Activated T-helper 1 cell treated with anti-CD3 and anti-CD28 coated beads, Interleukin-2, amount 50 U/mL, for 16 hours (primary cell): ENCODE results near the gene CDKN2AIPNL.
A peak's percentile ranks its signal among the peaks of the same experiment; 100 is the strongest.

ENCODE experiments used
- DNase-seq, 2 donors: peaks; one replicate each; pipeline ENCODE4 v3.0.0-alpha.2; 2020; ENCODE audit warnings: low read depth in 1 of 2, low spot score in 1 of 2

CDKN2AIPNL gene, protein sequence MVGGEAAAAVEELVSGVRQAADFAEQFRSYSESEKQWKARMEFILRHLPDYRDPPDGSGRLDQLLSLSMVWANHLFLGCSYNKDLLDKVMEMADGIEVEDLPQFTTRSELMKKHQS

DNA sequence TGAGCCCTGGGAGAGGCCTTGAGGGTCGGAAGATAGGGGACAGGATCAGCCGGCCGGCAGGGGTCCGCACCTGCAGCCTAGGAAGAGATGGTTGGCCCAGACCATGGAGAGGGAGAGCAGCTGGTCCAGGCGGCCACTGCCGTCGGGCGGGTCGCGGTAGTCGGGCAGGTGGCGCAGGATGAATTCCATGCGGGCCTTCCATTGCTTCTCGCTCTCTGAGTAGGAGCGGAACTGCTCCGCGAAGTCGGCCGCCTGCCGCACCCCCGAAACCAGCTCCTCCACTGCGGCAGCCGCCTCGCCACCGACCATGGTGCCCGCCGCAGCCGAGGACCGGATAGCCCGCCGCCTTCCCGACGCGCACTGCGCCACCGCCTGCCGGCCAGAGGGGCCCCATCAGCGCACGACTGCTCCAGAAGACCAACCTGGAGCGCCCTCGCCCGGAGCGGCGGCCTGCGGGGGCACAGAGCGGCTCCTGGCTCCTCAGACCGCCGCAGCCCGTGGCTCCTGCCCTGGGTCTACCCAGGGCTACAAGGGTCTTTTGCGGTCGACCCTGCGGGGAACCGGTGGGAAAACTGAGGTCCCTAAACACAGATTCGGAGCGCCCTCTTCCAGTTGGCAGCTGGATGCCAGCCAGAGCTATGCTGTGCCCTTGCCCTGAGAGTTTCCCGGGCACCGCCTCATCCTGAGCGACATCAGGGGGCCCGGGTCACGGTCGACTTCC, at the start of gene CDKN2AIPNL:
CDKN2AIPNL (minus strand) TSS at position 336 of the 721 bp plus-strand sequence; CDS start at position 309, 27 bp downstream.
- DNase-seq, result peak; percentile 83 to 85

DNA sequence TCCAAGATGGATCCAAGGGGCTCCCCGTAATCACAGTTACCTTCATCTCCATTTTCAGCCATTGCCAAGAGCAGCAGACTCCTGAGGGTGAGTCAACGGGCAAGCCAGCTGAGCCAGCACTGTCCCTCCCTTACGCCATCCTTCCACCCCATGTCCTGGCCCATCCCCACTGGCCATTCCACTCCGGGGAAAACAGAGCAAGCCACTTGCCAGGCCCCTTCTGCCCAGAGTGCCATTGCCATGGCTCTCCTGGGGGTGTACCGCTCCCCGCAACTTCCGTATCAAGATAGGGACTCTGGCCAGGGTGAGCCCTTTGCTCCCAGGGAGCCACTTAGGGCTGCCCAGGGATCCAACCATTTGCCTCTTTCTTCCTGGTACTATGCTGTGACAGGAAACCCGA, 48.9 kb upstream of the CDKN2AIPNL start:
- DNase-seq, result no peak

DNA sequence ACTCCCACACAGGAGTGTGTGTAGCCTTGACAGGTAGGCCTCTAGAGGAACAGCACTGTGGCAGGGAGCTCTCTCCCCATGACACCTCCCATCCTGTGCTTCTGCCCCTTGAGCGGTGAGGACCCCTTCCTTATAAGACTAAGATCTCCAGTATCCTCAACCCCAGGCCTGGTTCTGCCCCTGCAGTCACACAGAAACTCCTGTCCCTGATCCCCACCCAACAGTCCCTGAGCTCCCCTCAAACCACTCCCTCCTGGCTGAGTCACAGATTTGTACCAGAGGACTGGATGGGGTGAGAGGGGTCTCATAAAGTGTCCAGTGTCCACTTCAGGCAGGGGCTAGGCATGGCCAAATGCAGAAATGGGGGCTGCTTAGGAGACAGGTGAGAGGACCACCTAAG, 47.8 kb upstream of the CDKN2AIPNL start:
- no peak for DNase-seq

DNA sequence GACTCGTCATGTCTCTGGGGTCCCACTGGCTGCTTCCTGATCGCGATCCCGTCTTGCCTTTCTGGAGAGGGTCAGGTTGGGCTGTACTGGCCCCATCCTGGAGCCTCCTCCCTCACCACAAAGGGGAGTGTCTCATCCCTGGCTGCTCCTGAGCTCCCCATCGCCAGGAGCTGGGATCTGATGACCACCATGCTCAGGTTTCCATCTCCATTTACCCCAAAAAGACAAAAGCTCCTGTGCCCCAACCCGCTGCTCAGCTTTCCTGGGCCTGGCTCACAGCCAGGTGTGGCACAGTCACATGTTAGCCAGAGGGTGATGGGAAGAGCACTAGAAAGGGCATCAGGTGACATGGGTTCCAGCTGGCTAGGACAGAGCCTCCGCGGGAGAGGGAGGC, 47.3 kb upstream of the CDKN2AIPNL start:
- no peak for DNase-seq

DNA sequence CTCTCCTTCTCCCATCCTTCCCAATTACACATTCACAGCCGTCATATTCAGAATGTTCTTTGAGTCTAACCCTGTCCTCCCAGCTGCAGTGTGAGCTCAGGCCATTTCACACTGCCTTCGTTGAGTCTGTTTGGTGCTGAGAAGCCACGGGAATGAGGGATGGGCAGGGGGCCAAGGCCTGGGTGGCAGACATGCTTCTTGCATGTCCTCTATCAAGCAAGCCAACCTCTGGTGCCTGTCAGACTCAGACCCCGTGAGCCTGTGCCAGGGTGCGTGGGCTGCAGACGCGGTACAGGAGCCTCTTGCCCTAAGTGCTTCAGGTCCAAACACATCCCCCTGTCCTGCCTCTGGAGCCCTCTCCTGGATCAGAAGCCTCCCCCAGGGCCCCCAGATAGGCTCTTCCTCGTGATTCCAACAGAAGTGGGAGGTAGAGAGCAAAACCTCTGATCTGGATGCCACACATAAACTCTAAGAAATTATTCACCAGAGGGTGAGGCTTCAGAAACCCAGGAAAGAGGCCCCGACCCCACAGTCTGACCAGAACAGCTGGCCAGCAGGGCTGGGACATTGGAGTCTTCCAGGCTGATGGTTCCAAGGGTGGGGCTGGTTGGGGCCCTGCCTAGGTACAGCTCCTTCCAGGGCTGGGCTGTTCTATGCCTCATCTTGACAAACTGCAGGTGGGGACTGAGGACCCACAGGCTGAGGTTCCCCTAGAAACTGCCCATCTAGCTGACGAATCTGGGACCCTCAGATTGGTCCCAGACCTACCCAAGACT, 46.7 kb upstream of the CDKN2AIPNL start:
- no peak for DNase-seq

DNA sequence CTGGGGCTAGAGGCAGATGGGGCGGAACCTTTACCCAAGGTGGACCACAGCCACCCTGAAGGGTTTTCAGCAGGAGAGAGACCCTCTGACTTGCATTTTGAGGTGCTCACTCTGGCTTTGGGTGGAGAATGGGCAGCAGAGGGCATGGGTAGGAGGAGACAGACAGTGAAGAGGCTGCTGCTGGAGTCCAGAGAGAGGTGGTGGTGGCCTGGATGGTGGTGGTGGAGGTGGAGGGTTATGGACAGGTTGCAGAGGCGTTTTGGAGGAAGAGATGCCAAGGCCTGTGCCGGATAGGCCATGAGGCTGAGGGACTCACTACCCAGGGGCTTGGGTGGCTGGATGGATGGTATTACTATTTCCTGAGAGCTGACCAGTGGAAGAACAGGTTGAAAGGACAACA, 46.1 kb upstream of the CDKN2AIPNL start:
- no peak for DNase-seq

DNA sequence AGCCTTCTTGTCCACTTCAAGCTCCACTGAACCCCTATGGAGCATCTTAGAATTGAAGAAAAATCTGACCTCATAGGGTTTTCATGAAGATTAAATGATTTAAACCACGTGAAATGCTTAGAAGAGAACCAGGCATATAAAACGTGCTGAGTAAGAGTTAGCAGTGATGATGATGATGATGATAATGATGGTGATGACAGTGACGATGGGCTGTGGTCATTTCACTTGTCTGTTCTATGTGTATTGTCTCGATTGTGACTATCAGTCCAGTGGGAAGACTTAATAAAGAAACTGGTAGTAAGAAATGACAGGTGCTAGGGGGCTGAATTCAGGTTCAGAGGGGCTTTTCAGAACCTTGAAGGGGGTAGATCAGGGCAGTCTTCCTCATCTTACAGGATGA, 45.1 kb upstream of the CDKN2AIPNL start:
- DNase-seq, result no peak

DNA sequence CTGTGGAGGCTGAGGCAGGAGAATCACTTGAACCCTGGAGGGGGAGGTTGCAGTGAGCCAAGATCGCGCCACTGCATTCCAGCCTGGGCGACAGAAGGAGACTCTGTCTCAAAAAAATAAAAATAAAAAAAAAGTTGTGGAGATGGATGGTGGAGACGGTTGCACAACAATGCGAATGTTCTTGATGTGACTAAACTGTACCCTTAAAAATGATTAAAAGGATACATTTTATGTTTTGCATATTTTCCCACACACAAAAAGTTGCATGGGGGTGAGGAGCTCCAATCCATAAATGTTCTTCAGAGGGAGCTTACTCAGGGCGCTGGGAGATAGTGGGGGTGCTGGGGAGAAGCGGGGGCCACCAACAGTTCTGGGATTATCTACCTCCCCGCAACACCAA, 43.8 kb upstream of the CDKN2AIPNL start:
- DNase-seq, result no peak

DNA sequence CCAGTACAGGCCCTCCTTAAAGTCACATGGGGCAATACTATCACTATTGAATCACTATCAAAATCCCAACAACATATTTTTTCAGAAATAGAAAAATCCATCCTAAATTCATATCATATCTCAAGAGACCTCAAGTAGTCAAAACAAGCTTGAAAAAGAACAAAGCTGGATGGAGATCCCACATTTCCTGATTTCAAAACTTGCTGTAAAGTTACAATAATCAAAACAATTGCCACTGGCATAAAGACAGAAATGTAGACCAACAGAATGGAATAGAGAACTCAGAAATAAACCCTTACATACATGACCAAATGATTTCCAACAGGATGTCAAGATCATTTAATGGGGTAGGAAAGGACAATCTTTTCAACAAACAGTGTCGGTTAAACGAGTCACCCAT, 41.3 kb upstream of the CDKN2AIPNL start:
- no peak for DNase-seq

DNA sequence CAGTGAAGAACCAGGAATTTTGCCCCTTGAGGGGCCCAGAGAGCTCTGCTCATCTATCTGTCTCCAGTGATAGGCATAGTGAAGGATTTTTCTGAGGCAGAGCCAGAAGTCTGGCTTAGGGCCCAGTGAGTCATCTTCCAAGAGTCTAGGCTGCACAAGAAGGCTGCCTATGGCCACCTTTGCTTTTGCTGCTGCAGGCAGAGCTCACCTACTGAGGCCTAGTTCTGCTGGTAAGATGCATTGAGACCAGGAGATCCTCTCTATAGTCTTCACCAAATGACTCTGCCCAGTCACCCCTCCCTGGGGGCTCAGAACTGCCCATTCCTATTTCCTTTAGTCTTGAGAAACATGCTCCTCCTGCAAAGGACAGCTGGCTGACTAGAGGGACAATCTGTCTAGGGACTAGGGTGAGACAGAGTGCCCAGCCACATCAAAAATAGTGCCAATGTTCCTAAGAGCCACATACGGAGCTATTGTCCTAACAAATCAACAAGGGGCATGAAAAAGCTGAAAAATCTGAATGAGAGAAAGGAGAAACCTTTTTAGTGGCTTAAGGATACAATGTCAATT, 40.3 kb upstream of the CDKN2AIPNL start:
- no peak for DNase-seq

DNA sequence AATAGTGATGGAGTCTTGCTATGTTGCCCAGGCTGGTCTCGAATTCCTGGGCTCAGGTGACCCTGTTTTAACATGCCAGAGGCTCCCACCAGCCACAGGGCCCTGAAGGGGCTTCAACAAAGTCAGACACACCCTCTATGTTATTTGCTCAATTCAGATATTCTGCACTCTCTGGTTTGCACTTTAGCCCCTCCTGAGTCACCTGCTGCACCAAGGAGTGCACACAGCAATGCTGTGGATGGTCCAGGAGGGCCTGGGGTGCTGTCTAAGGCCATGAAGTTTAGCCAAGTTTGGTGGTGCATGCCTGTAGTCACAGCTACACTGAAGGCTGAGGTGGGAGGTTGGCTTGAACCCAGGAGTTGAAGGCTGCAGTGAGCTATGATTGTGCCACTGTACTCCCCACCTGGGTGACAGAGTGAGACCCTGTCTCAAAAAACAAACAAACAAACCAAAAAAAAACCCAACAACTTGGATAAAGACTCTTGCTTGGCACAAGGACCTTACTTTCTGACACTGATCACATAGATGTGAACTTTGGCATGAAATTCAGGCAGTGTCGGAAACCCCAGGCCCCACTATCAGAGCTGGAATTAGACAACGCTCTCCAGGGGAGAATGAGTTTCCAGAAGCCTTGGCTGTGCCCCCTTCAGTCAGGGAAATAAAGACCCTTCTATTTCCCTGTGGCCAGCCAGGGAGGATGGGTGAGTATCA, 39.7 kb upstream of the CDKN2AIPNL start:
- no peak for DNase-seq

DNA sequence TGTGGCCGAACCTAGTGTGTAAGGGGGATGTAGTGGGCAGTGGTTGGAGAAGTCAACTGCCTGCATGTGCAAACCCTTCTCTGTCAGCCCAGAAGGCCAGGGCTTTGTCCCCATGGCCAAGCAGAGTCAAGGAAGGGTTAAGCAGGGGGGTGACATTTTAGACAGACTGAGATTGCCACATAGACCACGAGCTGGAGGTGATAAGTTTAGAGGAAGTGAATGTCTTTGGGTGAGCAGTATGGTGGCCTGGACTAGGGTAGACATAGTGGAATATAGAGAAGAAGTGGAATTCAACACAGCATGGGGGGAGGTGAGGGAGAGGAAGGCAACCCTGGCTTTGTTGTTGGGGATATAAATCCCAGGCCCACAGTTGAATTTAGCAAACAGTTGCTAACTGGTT, 38.7 kb upstream of the CDKN2AIPNL start:
- DNase-seq, result no peak

DNA sequence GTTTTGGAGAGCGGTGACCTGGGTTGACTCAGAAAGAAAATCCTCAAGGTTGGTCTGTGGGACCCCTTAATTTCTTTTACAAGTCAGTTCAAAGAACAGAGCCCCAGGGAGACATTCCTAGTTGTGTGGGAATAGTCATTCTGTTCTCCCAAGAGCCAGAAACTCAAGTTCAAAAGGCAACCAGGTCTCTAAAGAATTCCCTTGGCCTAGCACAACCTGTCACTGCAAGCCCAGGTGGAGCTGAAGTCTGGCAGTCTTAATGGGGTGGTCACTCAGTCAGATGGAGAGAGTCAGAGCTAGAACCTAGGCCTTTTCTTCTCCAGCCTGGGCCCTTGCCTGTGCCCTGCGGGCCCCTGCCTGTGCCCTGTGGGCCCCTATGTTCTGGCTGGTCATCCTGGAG, 37.5 kb upstream of the CDKN2AIPNL start:
- DNase-seq, result no peak

DNA sequence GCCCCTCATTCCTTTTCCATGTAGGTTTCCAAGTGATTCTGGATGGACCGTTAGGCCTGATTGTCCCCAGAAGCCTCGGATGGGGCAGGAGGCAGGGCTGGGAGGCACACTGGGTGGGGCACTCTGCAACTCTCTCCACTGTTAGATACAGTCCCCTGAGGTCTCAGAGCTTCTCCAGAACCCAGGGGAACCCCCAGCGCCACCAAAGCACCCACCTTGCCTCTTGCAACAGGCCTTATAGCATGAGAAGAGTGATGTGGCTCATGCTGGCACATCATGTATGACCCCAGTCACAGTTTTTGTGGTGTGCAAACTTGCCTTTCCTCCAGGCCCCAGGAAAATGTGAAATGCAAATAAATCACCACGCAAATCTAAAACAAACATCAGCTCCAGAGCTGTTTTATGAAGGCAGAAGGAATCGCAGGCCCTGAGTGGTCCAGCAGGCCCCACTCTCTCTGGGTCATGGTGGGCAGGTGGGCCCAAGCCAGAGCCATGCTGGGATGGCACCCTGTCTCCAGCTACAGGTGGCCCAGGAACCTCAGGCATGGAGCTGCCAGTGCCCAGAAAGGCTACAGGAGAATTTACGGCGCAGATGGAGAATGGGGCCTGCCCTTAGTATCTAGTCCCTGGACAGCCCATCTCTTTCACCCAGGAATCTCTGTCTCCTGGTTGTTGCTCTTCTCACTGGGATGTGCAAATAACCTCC, 36.3 kb upstream of the CDKN2AIPNL start:
- DNase-seq, result no peak

DNA sequence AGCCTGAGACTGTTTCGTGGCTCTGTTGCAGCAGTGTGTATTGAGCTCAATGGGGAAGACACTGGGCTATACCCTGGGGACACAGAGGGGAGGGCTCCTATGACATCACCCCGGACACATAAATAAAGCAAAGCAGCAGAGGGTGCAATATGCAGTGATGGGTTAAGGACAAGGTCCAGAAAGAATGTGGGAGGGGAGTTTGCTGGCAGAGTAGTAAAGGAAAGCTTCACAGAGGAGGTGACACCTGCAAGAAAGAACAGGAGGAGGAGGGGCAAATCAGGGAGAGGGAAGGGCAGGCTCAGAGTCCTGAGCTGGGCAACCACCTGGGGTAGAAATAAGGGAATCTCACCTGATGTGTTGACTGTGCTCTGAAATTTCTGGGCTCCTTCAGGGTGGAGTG, 35.3 kb upstream of the CDKN2AIPNL start:
- DNase-seq, result no peak

DNA sequence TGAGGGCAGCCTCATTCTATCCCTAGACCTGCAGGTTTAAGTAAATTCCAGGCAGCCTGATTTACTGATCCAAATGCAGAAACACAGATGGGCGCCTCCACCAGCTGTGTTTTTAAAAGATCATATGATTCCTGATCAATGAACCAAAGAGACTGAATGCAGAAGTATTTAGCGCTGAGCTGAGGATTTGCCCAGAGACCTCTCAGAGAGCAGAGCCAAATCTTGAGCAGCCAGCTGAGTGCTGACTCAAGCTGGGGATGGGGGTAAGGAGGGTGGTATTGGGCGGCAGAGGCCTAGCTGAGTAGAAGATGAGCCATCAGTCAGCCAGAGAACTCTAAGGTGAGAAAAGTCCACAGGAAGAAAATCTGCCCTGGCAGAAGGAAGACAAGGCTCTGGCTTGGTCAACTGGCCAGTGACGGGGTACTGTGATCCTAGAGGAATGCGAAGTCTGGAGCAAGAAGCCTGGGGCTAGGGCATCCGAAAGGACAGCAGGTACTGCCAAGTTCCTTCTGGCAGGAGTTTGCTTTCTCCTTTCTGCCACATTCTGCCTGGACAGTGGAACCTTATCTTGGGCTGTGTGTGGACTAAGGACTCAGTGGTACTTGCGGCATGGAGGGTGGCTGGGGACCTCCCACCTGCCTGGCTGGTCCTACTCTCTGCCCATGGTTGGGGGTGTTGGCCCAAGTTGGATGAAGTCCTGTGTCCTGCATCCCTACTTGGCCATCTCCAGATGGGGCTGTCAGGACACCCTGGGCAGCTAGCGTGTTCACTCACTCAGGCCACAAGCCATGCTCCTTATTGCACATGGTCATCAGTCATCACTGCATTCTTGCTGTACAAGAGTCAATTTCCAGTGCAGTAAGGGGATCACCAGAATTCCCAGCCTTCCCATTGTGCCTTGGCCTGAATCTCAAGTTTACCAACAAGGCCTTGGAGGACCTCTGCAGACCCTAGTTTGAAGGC, 34.5 kb upstream of the CDKN2AIPNL start:
- DNase-seq, result no peak

DNA sequence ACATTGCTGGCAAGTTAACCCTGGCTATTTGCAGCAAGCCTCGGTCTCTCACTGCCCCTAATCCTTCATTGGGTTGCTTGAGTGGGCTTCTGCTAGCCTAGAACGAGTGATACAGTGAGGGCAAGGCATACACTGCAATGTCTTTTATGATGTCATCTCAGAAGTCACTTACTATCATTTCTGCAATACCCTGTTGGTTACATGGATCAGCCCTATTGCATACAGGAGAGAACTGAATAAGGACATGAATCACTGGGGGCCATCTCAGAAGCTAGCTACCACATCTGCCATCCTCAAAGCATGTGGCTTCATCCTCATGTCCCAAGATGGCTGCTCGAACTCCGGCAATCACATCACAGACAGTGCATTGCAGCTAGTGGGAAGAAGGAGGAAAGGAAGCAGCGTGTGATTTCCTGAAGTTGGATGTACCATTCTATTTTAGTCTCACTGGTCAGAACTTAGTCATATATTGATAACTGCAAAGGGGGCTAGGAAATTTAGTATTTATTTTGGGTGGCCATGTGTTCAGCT, 33.3 kb upstream of the CDKN2AIPNL start:
- no peak for DNase-seq

DNA sequence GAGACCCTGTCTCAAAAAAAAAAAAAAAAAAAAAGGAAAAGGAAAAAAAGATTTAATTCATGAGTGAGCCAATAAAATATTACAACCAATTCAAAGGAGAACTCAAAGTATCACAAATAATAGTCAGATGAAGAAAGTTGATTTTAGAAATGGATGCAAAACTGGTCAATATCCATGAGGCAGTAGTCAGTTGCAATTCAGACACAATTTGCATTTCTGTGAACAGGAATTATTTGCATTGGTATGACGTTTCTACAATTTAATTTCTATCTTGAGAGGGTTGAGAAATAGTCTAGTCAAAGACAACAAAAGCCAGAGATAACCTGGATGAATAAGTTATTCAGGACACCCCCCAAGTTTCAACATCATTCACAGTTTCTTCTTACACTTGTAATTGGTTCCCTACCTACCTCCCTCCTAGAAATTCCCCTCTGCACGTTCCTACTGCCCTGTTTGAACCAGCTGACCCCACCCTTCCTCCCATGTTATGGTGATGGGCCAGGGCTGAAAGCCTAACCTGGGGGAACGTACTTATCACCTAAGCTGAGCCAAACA, 28.6 kb upstream of the CDKN2AIPNL start:
- DNase-seq, result no peak

DNA sequence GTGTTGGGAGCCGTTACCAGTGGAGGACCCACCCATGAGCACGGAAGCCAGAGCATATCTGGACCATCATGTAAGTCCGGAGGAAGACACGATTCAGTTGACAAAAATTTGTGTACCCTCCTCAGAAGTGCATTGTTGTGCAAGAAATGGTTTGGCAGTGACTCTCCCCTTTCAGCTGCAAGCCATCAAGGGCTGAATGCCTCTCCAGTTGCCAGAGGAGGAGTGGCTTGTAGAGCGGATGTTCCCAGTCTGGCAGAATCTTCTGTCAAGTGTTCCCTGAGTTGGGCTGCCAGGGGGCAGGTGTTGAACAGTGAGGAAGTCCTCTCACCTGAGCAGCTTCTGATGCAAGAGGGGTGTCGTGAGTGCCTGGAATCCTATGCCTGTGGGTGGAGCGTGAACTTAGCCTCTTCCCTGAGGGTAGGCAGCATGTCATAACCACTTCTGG, 27.6 kb upstream of the CDKN2AIPNL start:
- DNase-seq, result no peak
